Neural cell (in vitro differentiated cells): ENCODE results near the gene GPR33. TPM values are rescaled to one million over a fixed set of nuclear protein-coding genes. Genes with fewer than 3 reads are reported as not detected.

Source experiments
- H2AFZ ChIP-seq: fragments of 200-600, 300-800 bp; sonication (generic), shearing (Covaris generic); 2 replicates; pipeline ENCODE4 v1.6.0; 2014; ENCODE audit warnings: low read depth, mild to moderate bottlenecking, antibody characterized with exemption, low read length, moderate library complexity
- H3F3A ChIP-seq: fragments of 200-600 bp; shearing (Covaris generic); 2 replicates; pipeline ENCODE4 v1.6.1; 2016; ENCODE audit warnings: mild to moderate bottlenecking, moderate library complexity, mixed read lengths, antibody characterized with exemption, low read length; ENCODE audit not compliant: insufficient read depth, poor library complexity, severe bottlenecking
- H3K27ac ChIP-seq: fragments of 200-600, 300-800 bp; sonication (generic), shearing (Covaris generic); 2 replicates; pipeline ENCODE4 v1.5.1; 2014; ENCODE audit warnings: mild to moderate bottlenecking, low read length, moderate library complexity
- H3K27me3 ChIP-seq: fragments of 300-800, 200-600 bp; sonication (generic), shearing (Covaris generic); 2 replicates; pipeline ENCODE4 v1.6.0; 2014; ENCODE audit warnings: mild to moderate bottlenecking, low read depth, low read length, moderate library complexity; ENCODE audit not compliant: insufficient read depth
- H3K36me3 ChIP-seq: fragments of 300-800, 200-600 bp; sonication (generic), shearing (Covaris generic); 2 replicates; pipeline ENCODE4 v1.5.1; 2014; ENCODE audit warnings: mild to moderate bottlenecking, antibody characterized with exemption, low read length, moderate library complexity; ENCODE audit not compliant: insufficient read depth
- H3K4me2 ChIP-seq: fragments of 300-800, 200-600 bp; sonication (generic), shearing (Covaris generic); 2 replicates; pipeline ENCODE4 v1.6.0; 2014; ENCODE audit warnings: mild to moderate bottlenecking, low read length
- H3K4me3 ChIP-seq: fragments of 300-800, 200-600 bp; sonication (generic), shearing (Covaris generic); 2 replicates; pipeline ENCODE4 v1.5.1; 2014; ENCODE audit warnings: mild to moderate bottlenecking, low read length, moderate library complexity
- H3K79me2 ChIP-seq: fragments of 200-600 bp; shearing (Covaris generic); replicated peaks from 2 replicates; pipeline ENCODE4 v1.6.0; 2014; ENCODE audit warnings: mild to moderate bottlenecking, low read length, moderate library complexity; ENCODE audit not compliant: insufficient read depth
- H3K9ac ChIP-seq: fragments of 300-800, 200-600 bp; sonication (generic), shearing (Covaris generic); 2 replicates; pipeline ENCODE4 v1.6.1; 2016; ENCODE audit warnings: mild to moderate bottlenecking, low read length, mixed read lengths
- H3K9me2 ChIP-seq: fragments of 200-600 bp; shearing (Covaris generic); 2 replicates; pipeline ENCODE4 v1.6.1; 2016; ENCODE audit warnings: mild to moderate bottlenecking, low read length, mixed read lengths; ENCODE audit not compliant: insufficient read depth
- H3K9me3 ChIP-seq: fragments of 200-600, 300-800 bp; sonication (generic), shearing (Covaris generic); 2 replicates; pipeline ENCODE4 v1.6.1; 2016; ENCODE audit warnings: mild to moderate bottlenecking, mixed run types, low read length, moderate library complexity, mixed read lengths
- H4K20me1 ChIP-seq: fragments of 200-600 bp; shearing (Covaris generic); 2 replicates; pipeline ENCODE4 v1.6.1; 2016; ENCODE audit warnings: mild to moderate bottlenecking, mixed run types; ENCODE audit not compliant: insufficient read depth
- CTCF ChIP-seq: fragments of 450-650 bp; IDR thresholded peaks from 2 replicates; pipeline ENCODE4 v1.5.1; 2014; ENCODE audit warnings: antibody characterized with exemption, mild to moderate bottlenecking, moderate library complexity; ENCODE audit not compliant: poor library complexity, severe bottlenecking
- EP300 ChIP-seq: fragments of 450-650 bp; conservative IDR thresholded peaks from 2 replicates; pipeline ENCODE4 v1.6.1; 2014; ENCODE audit warnings: antibody characterized with exemption, mild to moderate bottlenecking, moderate library complexity; ENCODE audit not compliant: poor library complexity, severe bottlenecking
- EZH2 ChIP-seq: fragments of 200-600, 300-800 bp; shearing (Covaris generic), sonication (generic); IDR thresholded peaks from 2 replicates; pipeline ENCODE4 v1.6.1; 2014; ENCODE audit warnings: antibody characterized with exemption, low read length, borderline replicate concordance, mild to moderate bottlenecking; ENCODE audit not compliant: insufficient read depth, poor library complexity, severe bottlenecking
- MXI1 ChIP-seq: fragments of 450-650 bp; conservative IDR thresholded peaks from 2 replicates; pipeline ENCODE4 v1.6.1; 2014; ENCODE audit warnings: antibody characterized with exemption, mild to moderate bottlenecking; ENCODE audit not compliant: poor library complexity, severe bottlenecking
- POLR2AphosphoS5 ChIP-seq: IDR thresholded peaks from 2 replicates; pipeline ENCODE4 v1.6.1; 2012
- RAD21 ChIP-seq: fragments of 450-650 bp; conservative IDR thresholded peaks from 2 replicates; pipeline ENCODE4 v1.6.1; 2014; ENCODE audit warnings: antibody characterized with exemption, mild to moderate bottlenecking, moderate library complexity
- REST ChIP-seq: IDR thresholded peaks from 2 replicates; pipeline ENCODE4 v1.6.1; 2012; ENCODE audit warnings: borderline replicate concordance
- SMC3 ChIP-seq: fragments of 450-650 bp; conservative IDR thresholded peaks from 2 replicates; pipeline ENCODE4 v1.6.1; 2014; ENCODE audit warnings: antibody characterized with exemption, mild to moderate bottlenecking, moderate library complexity; ENCODE audit not compliant: poor library complexity
- TAF1 ChIP-seq: IDR thresholded peaks from 2 replicates; pipeline ENCODE4 v1.6.1; 2012; ENCODE audit warnings: low read depth
- polyA plus RNA-seq: library from polyadenylated mRNA; depleted of rRNA; stranded (reverse); fragments of >200 nt; gene quantifications from 2 replicates; pipeline ENCODE4 v1.2.3, GENCODE V29; 2014

The GPR33 gene
- polyA plus RNA-seq, 1 donor from 2014 or later = not detected

GRCh38 chr14:31484754-31485153 is 3.1 kb downstream of the GPR33 start:
- TF ChIP-seq MXI1 = no peak
- no peak for TF ChIP-seq EP300
- no peak for TF ChIP-seq TAF1
- TF ChIP-seq SMC3 = no peak
- no peak for TF ChIP-seq REST
- TF ChIP-seq CTCF = no peak
- TF ChIP-seq RAD21 = no peak
- TF ChIP-seq EZH2 = no peak
- no peak for TF ChIP-seq POLR2AphosphoS5
- Histone ChIP-seq H3K9me2 (no peaks in the 10 kb centered on the region), H3K27ac (no peak overlapping the region)

GRCh38 chr14:31480156-31480555 is 7.7 kb downstream of the GPR33 start:
- Histone ChIP-seq H2AFZ (no peak overlapping the region), H3K9ac (no peak overlapping the region), H3F3A (no peaks in the 10 kb centered on the region), H3K4me2 (no peak overlapping the region), H4K20me1 (no peaks in the 10 kb centered on the region), H3K36me3 (no peaks in the 10 kb centered on the region), H3K79me2 (no peaks in the 10 kb centered on the region), H3K9me2 (no peaks in the 10 kb centered on the region), H3K9me3 (no peaks in the 10 kb centered on the region), H3K27me3 (no peaks in the 10 kb centered on the region), H3K27ac (no peak overlapping the region), H3K4me3 (no peak overlapping the region)
- TF ChIP-seq CTCF = no peak

More at GRCh38 chr14:31484754-31485153, 3.1 kb downstream of the GPR33 start:
- Histone ChIP-seq H3K9me3 (no peaks in the 10 kb centered on the region), H3K9ac (no peak overlapping the region), H3K4me2 (no peak overlapping the region), H3F3A (no peaks in the 10 kb centered on the region), H3K79me2 (no peaks in the 10 kb centered on the region), H3K36me3 (no peaks in the 10 kb centered on the region), H3K27me3 (no peaks in the 10 kb centered on the region), H4K20me1 (no peaks in the 10 kb centered on the region), H3K4me3 (no peak overlapping the region), H2AFZ (no peak overlapping the region)
